HPDE6-E6E7 (cell line): ENCODE results near the gene CCND1.
"Not testable (repeated sequence)": the region's sequence is repeated elsewhere in the genome, so short reads cannot be mapped to it uniquely, and the experiment has no call there.

Source experiments
- DNase-seq: peaks from one replicate; pipeline ENCODE4 v3.0.0; 2011; ENCODE audit warnings: missing footprints; ENCODE audit errors: extremely low spot score

Gene CCND1

GRCh38 chr11:69689484-69690319 is 48.7 kb downstream of the CCND1 start:
- no peak for DNase-seq

- DNase-seq: no peak
These were observed 50.5 kb downstream of the CCND1 start for GRCh38 chr11:69691463-69691862.

GRCh38 chr11:69692422-69692821 is 51.5 kb downstream of the CCND1 start:
- DNase-seq: no peak

- no peak for DNase-seq
These were observed 53.8 kb downstream of the CCND1 start for GRCh38 chr11:69694781-69695180.

- DNase-seq: no peak
These were observed 54.6 kb downstream of the CCND1 start for GRCh38 chr11:69695581-69695980.

- not testable (repeated sequence) for DNase-seq
These were observed 55.0 kb downstream of the CCND1 start for GRCh38 chr11:69695995-69696394.

- no peak for DNase-seq
These were observed 56.0 kb downstream of the CCND1 start for GRCh38 chr11:69696749-69697468.

- DNase-seq: no peak
These were observed 56.5 kb downstream of the CCND1 start for GRCh38 chr11:69697469-69697843.

GRCh38 chr11:69697861-69698260 is 56.9 kb downstream of the CCND1 start:
- DNase-seq: no peak

GRCh38 chr11:69698362-69698761 is 57.4 kb downstream of the CCND1 start:
- DNase-seq: no peak

- no peak for DNase-seq
These were observed 58.3 kb downstream of the CCND1 start for GRCh38 chr11:69699213-69699612.

- no peak for DNase-seq
These were observed 59.6 kb downstream of the CCND1 start for GRCh38 chr11:69700278-69701140.

GRCh38 chr11:69702239-69702691 is 61.3 kb downstream of the CCND1 start:
- DNase-seq: no peak

GRCh38 chr11:69702769-69703452 is 62.0 kb downstream of the CCND1 start:
- no peak for DNase-seq

GRCh38 chr11:69703453-69703767 is 62.5 kb downstream of the CCND1 start:
- DNase-seq: no peak
